Heart left ventricle (tissue), 13 donors: Measurements from ENCODE around the gene ALKBH6.
A peak's percentile ranks its signal among the peaks of the same experiment; 100 is the strongest.

Experiments used
- POLR2A ChIP-seq, 2 donors: fragments of 450-650 bp; IDR thresholded peaks; one replicate each; pipeline ENCODE4 v1.6.1; 2017; ENCODE audit warnings: antibody characterized with exemption in 2 of 2, mild to moderate bottlenecking in 2 of 2, moderate library complexity in 2 of 2
- TF ChIP-seq, protein P1 (sequence below), 12 donors: fragments of 200-600 bp; sonication (generic) in 4 of 12; IDR thresholded peaks; one replicate each; pipeline versions ENCODE4 v1.5.0 to v1.8.0; 2018 to 2022; ENCODE audit warnings: antibody characterized with exemption in 12 of 12, mild to moderate bottlenecking in 5 of 12
- donor health status: ischemic (EF 13 %, LVEDD 7.1; RV severe dilation, severe dysfunction).
- donor health status: DM: no; HTN: yes; CAD: no.
- donor health status: DM: no; HTN: no; CAD: no.
- donor health status: ischemic (EF 25% LVEDD 6.9; RV normal size, moderate dysfunction).
- donor health status: ischemic (EF 25% LVEDD 5.7; RV mildly dilated, moderate dysfunction).
- donor health status: ischemic (EF 35%, LVEDD 5.7; RV mildly dilated, moderate dysfunction).
- donor health status: nonischemic (EF 11% LVEDD 7.7; RV severe dilation, severe dysfunction).
- donor health status: DM: yes; HTN: yes; CAD: no.
- donor health status: PGD.
- donor health status: ischemic (EF 29% LVEDD 5.4; RV normal size, mild dysfunction).
- donor health status: nonischemic (EF 23%, LVEDD 6.1; RV moderate dilation, normal function).

DNA sequence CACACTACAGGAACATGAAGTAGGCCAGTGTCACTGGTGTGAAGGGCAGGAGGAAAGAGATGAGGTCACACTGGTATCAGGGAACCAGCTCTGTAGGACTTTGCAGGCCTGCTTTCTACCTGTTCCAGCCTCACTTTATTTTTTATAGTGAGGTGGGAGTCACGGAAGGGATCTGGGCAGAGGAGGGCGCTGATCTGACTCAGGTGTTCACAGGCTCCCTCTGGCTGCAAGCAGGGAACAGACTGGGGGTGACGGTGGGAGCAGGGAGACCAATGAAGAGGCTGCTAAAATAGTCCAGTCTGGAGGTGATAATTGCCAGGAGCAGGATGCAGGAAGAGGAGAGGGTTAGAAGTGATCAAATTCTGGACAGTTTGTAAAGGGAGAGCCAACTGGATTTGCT is 37.2 kb upstream of the ALKBH6 start:
- TF ChIP-seq POLR2A (IDR thresholded peaks at IDR 0.05) = no peak
- TF ChIP-seq, protein P1, sequence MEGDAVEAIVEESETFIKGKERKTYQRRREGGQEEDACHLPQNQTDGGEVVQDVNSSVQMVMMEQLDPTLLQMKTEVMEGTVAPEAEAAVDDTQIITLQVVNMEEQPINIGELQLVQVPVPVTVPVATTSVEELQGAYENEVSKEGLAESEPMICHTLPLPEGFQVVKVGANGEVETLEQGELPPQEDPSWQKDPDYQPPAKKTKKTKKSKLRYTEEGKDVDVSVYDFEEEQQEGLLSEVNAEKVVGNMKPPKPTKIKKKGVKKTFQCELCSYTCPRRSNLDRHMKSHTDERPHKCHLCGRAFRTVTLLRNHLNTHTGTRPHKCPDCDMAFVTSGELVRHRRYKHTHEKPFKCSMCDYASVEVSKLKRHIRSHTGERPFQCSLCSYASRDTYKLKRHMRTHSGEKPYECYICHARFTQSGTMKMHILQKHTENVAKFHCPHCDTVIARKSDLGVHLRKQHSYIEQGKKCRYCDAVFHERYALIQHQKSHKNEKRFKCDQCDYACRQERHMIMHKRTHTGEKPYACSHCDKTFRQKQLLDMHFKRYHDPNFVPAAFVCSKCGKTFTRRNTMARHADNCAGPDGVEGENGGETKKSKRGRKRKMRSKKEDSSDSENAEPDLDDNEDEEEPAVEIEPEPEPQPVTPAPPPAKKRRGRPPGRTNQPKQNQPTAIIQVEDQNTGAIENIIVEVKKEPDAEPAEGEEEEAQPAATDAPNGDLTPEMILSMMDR (IDR thresholded peaks at IDR 0.05) = peak in 5 of 12 donors; percentile 13 to 39 (median 20)
